GM21367 (cell line): Measurements from ENCODE around the gene PLA2G4D.

Source experiments
- ATAC-seq: cut with Tn5 transposase; IDR thresholded peaks from one replicate; pipeline ENCODE4 v1.9.1; 2021; ENCODE audit not compliant: unreplicated experiment

The PLA2G4D gene

GRCh38 chr15:42058791-42059190 is 35.6 kb downstream of the PLA2G4D start:
- ATAC-seq: no peak

- ATAC-seq: no peak
Measured at GRCh38 chr15:42057799-42058646, 36.3 kb downstream of the PLA2G4D start.

GRCh38 chr15:42056934-42057798 is 37.2 kb downstream of the PLA2G4D start:
- ATAC-seq: no peak

- ATAC-seq: no peak
Measured at GRCh38 chr15:42053914-42054313, 40.4 kb downstream of the PLA2G4D start.

- ATAC-seq: no peak
Measured at GRCh38 chr15:42053010-42053409, 41.4 kb downstream of the PLA2G4D start.

GRCh38 chr15:42050484-42051255 is 43.7 kb downstream of the PLA2G4D start:
- no peak for ATAC-seq

- no peak for ATAC-seq
Measured at GRCh38 chr15:42048821-42049200, 45.6 kb downstream of the PLA2G4D start.

- no peak for ATAC-seq
Measured at GRCh38 chr15:42048080-42048820, 46.1 kb downstream of the PLA2G4D start.

- ATAC-seq: no peak
Measured at GRCh38 chr15:42046597-42046996, 47.8 kb downstream of the PLA2G4D start.

- ATAC-seq: no peak
Measured at GRCh38 chr15:42045211-42045615, 49.1 kb downstream of the PLA2G4D start.

- no peak for ATAC-seq
Measured at GRCh38 chr15:42042602-42043400, 51.6 kb downstream of the PLA2G4D start.

- no peak for ATAC-seq
Measured at GRCh38 chr15:42038401-42038800, 56.0 kb downstream of the PLA2G4D start.

- no peak for ATAC-seq
Measured at GRCh38 chr15:42037656-42038055, 56.7 kb downstream of the PLA2G4D start.

- ATAC-seq: no peak
Measured at GRCh38 chr15:42036966-42037365, 57.4 kb downstream of the PLA2G4D start.

- ATAC-seq: no peak
Measured at GRCh38 chr15:42036112-42036905, 58.1 kb downstream of the PLA2G4D start.

- ATAC-seq: peak; percentile 54
Measured at GRCh38 chr15:42035435-42035761, 59.0 kb downstream of the PLA2G4D start.

- no peak for ATAC-seq
Measured at GRCh38 chr15:42034628-42035434, 59.5 kb downstream of the PLA2G4D start.

GRCh38 chr15:42033214-42033873 is 61.0 kb downstream of the PLA2G4D start:
- no peak for ATAC-seq
